ENCODE data around the gene PRKCA. TPM values are rescaled to one million over a fixed set of nuclear protein-coding genes. Genes with fewer than 3 reads are reported as not detected.
"Not testable (repeated sequence)": the region's sequence is repeated elsewhere in the genome, so short reads cannot be mapped to it uniquely, and the experiment has no call there.

The PRKCA gene
- total RNA-seq, 1 experiment from 2014 or later = 29.5 TPM

- TF ChIP-seq IRF1 (CRISPR knock-in tag; IDR thresholded peaks at IDR 0.05) (no peak), GRHL2 (CRISPR knock-in tag; IDR thresholded peaks at IDR 0.05; ENCODE audit: insufficient replicate concordance, severe bottlenecking) (no peak), ZNF263 (CRISPR knock-in tag; IDR thresholded peaks at IDR 0.05; ENCODE audit: low read depth) (no peak), ZNF317 (CRISPR knock-in tag; IDR thresholded peaks at IDR 0.05; ENCODE audit: borderline replicate concordance, low read depth) (no peak), GABPB1 (CRISPR knock-in tag; IDR thresholded peaks at IDR 0.05) (no peak), SOX15 (CRISPR knock-in tag; IDR thresholded peaks at IDR 0.05) (no peak), SP1 (CRISPR knock-in tag; conservative IDR thresholded peaks at IDR 0.05) (no peak), NR3C1 (CRISPR knock-in tag; conservative IDR thresholded peaks at IDR 0.05; ENCODE audit: low read depth) (no peak), E2F5 (CRISPR knock-in tag; IDR thresholded peaks at IDR 0.05) (no peak), ZMAT4 (CRISPR knock-in tag; IDR thresholded peaks at IDR 0.05) (no peak), MXD4 (CRISPR knock-in tag; IDR thresholded peaks at IDR 0.05; ENCODE audit: borderline replicate concordance) (no peak)
Measured at GRCh38 chr17:66292353-66292752, 10.1 kb upstream of the PRKCA start (continued).

GRCh38 chr17:66296289-66296725 lies 6.1 kb upstream of the PRKCA start:
- POLR2A ChIA-PET = no interaction called here

GRCh38 chr17:66297443-66297842 lies 5.0 kb upstream of the PRKCA start:
- H3K4me3 Mint-ChIP-seq; H3K9me3 Mint-ChIP-seq; H3K27ac Mint-ChIP-seq; ATAC-seq; CTCF ChIA-PET; POLR2A ChIA-PET; H3K36me3 Mint-ChIP-seq; DNase-seq (ENCODE audit: low spot score): not testable (repeated sequence)
- Mint-ChIP-seq H3K27me3 (ENCODE audit: low read depth) (peaks cover 24% of the 10 kb centered on the region), H3K4me1 (peaks cover 11% of the 10 kb centered on the region)

More at GRCh38 chr17:66296289-66296725, 6.1 kb upstream of the PRKCA start:
- Mint-ChIP-seq H3K27ac (no peak overlapping the region), H3K4me3 (no peak overlapping the region), H3K9me3 (no peaks in the 10 kb centered on the region), H3K36me3 (no peaks in the 10 kb centered on the region), H3K27me3 (ENCODE audit: low read depth) (peaks cover 19% of the 10 kb centered on the region), H3K4me1 (peaks cover 7% of the 10 kb centered on the region)
- TF ChIP-seq TP53 (CRISPR knock-in tag; IDR thresholded peaks at IDR 0.05) (no peak), ELF4 (CRISPR knock-in tag; IDR thresholded peaks at IDR 0.05; ENCODE audit: low read depth) (no peak), PRRX2 (CRISPR knock-in tag; IDR thresholded peaks at IDR 0.05) (no peak), GABPB1 (CRISPR knock-in tag; IDR thresholded peaks at IDR 0.05) (no peak), AR (CRISPR knock-in tag; IDR thresholded peaks at IDR 0.05) (no peak), CTCF (IDR thresholded peaks at IDR 0.05) (no peak), E2F5 (CRISPR knock-in tag; IDR thresholded peaks at IDR 0.05) (no peak)
- DNase-seq (ENCODE audit: low spot score) = no peak
- CTCF ChIA-PET = no interaction called here
- ATAC-seq = no peak

All from WTC11 (cell line).